NCI-H2029 (cell line): Measurements from ENCODE around the gene HEXIM1.

ENCODE experiments used
- DNase-seq: peaks from one replicate; lab custom pipeline; 2025; lab: John Stamatoyannopoulos, UW

HEXIM1 gene

GRCh38 chr17:45129940-45130680 is 18.2 kb upstream of the HEXIM1 start:
- DNase-seq, result no peak

GRCh38 chr17:45130681-45131615 is 17.3 kb upstream of the HEXIM1 start:
- DNase-seq, result no peak

GRCh38 chr17:45131616-45132319 is 16.5 kb upstream of the HEXIM1 start:
- no peak for DNase-seq

DNA sequence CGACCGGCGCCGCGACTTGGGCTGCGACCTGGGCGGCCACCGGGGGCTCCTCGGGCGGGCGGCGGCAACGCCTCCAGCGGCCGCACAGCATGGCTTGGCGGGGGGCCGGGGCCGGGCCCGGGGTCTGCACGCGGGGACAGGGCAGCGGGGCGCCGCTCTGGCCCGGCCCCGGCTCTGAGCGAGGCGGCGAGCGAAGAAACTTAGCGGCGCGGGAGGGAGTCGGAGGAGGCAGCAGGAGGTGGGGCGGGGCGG is 16.0 kb upstream of the HEXIM1 start, which contains the start of gene PLCD3:
PLCD3 (minus strand) TSS at position 196 of the 252 bp plus-strand sequence; CDS start at position 91, 105 bp downstream.
- no peak for DNase-seq

DNA sequence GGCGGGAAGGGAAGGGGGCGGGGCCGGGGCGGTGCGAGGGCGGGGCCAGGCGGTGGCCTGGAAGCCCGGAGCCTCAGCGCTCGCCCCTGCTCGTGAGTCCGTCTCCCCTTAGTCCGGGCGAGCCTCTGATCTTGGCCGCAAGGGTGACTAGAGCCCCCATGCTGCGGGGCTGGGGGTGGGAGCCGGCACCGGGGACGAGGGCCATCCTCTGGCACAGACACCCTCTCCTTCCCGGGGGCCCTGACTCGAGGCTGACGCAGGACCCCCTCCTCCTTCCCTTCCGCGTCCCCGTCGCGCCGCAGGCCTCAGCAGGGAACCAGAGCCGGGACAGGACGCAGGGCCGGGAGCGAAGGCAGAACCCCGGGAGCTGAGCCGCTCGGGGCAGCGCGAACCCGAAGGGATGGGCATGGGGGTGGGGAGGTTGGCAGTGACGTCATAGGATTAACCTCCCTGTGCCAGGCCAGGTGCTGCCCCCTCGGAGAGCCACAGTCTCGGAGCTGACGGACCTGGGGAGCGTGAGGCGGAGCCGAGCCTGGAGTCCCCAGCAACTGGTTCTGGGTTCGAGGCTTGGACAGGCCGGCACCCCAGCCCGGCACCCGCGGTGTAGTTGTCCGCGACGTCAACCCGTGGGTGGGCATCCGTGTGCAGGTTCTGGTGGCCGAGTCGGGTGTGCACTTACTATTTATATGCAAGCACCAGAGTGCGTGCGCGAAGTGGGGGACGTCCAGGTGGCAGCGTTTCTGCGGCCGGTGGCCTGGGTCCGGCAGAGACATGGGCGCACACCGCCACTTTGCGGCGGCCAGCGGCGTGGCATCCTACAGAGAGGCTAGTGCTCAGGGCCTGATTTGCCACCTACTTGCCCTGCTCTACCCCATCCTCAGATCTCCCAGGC is 15.5 kb upstream of the HEXIM1 start:
- peak; percentile 26 for DNase-seq

DNA sequence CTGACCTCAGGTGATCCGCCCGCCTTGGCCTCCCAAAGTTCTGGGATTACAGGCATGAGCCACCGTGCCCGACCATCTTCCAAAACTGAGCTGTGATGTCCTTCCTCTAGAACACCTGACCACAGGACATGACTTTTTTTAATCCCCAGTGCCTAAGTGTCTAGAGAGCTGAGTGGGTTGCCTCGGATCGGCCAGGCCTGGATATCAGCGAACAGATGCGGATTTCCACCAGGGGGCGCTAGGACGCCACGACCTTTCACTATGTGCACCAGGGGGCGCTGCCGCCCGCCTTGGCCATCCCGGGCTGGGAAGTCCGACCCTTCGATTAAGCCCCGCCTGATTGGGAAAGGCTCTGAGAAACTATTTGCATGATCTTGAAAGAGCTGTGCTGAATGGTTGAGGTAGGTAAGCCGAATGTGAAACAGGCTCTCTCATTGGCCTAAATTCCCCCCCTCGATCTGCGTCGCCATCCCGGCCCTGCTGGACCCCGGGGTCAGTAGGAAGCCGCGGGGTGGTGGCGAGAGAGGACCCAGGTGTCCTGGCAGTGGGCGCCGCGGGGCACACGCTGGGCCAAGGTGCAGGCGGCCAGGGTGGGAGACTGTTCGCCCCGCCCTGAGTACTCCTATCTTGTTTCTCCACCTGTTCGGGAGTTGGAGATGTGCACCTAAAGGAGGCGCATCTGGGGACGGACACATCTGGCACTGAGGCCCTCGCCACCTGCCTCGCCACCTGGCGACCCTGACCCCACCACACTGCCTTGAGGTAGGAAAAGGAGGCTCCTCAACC is 12.9 kb upstream of the HEXIM1 start, which contains the start of gene ACBD4:
ACBD4 (plus strand) TSS at position 496 of the 786 bp plus-strand sequence. CDS start 458 bp downstream, outside the sequence.
- peak; percentile 93 for DNase-seq

GRCh38 chr17:45135978-45136791 is 12.1 kb upstream of the HEXIM1 start:
- no peak for DNase-seq

- DNase-seq, result no peak
These were observed 11.3 kb upstream of the HEXIM1 start for GRCh38 chr17:45136846-45137560.

GRCh38 chr17:45137561-45138305 is 10.5 kb upstream of the HEXIM1 start:
- DNase-seq, result no peak

GRCh38 chr17:45138911-45139532 is 9.3 kb upstream of the HEXIM1 start:
- no peak for DNase-seq

GRCh38 chr17:45139533-45139920 is 8.7 kb upstream of the HEXIM1 start:
- no peak for DNase-seq

DNA sequence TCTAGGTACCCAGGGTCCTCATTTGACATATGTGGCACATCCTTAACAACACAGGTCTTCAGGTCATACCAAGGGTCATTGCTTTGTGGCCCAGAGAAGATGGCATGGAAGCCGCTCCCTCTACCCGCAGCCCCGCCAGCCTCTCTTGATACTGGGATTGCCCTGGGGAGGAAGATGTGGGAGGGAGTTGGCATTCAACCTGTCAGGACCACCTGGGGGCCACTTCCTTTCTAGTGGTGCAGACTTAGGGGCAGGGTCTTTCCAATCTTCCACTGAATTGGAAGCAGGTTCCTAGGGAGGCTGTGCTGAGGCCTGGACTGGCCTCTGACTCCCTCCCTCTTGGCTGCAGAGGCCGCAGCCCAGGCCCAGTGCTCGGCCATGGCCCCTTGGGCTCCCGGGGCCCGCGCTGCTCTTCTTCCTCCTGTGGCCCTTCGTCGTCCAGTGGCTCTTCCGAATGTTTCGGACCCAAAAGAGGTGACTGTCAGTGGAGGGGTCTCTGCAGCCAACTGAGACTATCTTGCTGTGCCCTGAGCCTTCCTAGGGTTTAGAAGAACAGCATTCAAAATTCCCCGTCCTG is 5.1 kb upstream of the HEXIM1 start:
- no peak for DNase-seq

DNA sequence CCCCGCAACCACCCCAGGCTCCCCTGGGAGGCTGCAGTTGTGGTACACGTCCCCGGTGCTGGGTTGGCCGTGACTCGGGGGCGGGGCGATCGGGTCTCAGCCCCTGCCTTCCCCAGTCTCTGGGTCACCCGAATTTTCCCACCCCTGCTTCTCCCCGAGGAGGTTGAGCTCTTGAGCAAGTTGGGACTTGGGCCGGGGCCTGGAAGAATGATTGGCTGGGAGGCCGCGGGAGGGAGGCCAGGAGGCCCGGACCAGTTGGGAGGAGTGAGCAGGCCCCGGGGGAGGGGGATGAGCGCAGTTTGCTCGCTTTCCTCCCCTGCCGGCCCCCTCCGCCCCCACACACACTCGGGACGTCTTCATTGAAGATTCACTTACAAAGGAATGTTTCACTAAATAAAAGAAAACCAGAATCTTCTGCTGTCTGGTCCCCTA is 4.5 kb upstream of the HEXIM1 start:
- no peak for DNase-seq

DNA sequence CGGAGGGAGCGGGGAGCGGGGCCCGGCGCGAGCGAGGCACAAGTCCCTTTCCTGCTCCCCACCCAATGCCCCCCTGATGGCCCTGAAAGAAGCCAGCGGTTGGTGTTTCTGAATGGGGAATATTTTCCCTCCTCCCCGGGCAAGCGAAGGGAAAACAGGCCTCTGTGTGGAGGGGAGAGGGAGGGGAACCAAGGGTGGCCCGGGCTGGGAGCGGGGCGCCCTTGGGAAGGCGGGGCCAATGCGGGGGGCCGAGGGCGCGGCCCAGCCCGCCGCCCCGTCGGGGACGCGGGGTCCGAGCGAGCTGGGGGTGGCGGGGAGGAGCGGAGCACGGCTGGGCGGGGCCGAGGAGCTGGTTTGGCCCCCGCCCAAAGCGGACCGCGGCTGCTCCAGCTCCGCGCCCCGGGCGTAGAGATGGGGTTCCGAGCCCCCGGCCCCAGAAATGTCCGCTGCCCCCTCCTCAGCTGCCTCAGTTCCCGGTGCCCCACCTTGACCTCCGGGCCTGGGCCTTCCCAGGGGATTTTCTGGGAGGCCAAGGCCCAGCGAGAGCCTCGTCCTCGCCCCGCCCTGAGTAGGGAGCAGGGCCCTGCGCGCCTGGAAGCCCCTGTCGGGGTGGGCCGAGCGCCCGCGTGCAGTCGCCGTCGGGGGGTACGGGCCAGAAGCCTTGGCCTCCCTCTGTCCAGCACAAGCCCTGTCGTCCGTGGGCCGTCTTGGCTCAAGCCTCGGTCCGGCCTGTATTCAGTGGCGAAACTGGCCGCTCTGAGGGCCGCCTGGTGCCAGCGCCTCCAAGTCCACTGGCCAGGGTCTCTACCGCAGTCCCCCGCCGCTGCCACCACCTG is 3.9 kb upstream of the HEXIM1 start:
- DNase-seq, result no peak

DNA sequence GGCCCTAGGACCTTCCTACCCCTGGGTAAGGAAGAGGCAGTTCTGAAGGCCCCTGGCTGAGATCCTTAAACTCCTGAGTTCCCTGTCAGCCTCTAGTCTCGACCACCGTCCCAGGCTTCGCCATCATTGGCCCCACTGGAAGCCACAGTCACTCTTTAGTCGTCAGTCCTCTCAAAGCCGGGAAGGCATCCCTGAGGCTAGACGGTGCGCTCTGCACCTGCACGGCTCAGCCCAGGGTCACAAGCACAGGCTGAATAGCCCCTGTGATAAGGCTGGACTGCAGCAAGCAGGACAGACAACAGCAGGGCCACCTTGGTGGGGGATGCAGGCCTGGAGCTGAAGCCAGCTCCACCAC is 3.3 kb upstream of the HEXIM1 start:
- DNase-seq, result no peak

DNA sequence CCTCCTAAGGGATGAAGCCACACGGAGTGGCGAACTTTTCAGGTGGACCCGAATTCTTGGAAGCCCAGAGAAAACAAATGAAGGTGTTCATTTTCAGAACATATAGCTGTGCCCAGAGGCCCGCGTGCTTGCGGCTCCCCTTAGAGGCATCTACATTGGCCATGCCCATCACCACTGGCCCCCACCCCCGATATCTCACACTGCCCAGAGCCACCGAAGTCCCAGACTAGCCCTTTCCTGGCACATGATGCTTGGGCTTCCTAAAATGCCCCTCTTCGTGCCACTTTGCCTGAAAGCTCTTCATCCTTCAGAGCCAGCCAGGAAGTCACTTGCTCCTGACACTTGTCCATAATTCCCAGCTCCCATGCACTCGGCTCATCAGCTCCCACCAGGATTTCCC is 2.1 kb upstream of the HEXIM1 start:
- no peak for DNase-seq

DNA sequence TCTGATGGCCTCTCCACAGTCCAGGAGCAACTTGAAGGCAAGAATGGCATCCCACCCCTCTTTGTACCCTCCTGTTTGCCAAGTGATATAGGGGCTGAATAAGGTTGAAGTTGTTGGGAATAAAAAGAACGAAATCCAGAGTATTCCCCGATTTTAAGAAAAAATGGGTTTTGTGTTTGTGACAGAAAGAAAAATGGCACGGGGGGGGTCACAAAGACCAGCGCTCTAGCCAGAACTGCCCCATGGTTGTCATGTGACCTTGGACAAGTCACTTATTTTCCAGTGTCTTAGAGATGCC is 1.7 kb upstream of the HEXIM1 start:
- no peak for DNase-seq
